Body of pancreas (tissue), 4 donors: ENCODE measurements around the gene TAAR2.

Source experiments
- POLR2A ChIP-seq, 3 donors: fragments of 450-650 bp; IDR thresholded peaks; one replicate each; pipeline ENCODE4 v1.6.1; 2016; ENCODE audit warnings: antibody characterized with exemption in 3 of 3, mild to moderate bottlenecking in 2 of 3
- TF ChIP-seq, protein P1 (sequence below), 7 experiments: fragments of 450-650 bp in 4 of 7; fragments of 200-600 bp in 3 of 7; sonication (generic) in 3 of 7; IDR thresholded peaks; one replicate each; pipeline ENCODE4 v1.5.1; 2016 to 2019; ENCODE audit warnings: antibody characterized with exemption in 7 of 7

DNA sequence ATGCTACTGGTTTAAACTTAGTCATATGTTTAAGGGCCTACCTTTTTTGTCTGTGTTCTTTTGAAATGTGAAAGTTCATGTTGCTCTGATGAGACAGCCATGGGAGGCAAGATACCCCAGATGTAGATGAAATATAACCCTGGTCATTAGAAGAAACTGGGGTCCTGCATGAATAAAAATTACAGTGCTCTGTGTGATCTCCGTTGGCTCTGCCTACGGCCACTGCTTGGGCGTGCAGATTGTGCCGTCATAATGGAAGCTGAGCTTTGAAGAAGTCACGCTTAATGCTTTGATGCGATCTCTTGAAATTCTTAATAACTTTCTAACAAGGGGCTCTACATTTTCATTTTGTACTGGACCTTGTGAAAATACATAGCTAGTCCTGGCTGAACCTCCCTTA is at the start of gene TAAR2:
- TF ChIP-seq, protein P1, sequence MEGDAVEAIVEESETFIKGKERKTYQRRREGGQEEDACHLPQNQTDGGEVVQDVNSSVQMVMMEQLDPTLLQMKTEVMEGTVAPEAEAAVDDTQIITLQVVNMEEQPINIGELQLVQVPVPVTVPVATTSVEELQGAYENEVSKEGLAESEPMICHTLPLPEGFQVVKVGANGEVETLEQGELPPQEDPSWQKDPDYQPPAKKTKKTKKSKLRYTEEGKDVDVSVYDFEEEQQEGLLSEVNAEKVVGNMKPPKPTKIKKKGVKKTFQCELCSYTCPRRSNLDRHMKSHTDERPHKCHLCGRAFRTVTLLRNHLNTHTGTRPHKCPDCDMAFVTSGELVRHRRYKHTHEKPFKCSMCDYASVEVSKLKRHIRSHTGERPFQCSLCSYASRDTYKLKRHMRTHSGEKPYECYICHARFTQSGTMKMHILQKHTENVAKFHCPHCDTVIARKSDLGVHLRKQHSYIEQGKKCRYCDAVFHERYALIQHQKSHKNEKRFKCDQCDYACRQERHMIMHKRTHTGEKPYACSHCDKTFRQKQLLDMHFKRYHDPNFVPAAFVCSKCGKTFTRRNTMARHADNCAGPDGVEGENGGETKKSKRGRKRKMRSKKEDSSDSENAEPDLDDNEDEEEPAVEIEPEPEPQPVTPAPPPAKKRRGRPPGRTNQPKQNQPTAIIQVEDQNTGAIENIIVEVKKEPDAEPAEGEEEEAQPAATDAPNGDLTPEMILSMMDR (IDR thresholded peaks at IDR 0.05): no peak
- TF ChIP-seq POLR2A (IDR thresholded peaks at IDR 0.05): no peak
